H1 (cell line): ENCODE measurements around the gene PGGHG. TPM values are rescaled to one million over a fixed set of nuclear protein-coding genes. Genes with fewer than 3 reads are reported as not detected.

Experiments used
- CTCF ChIA-PET: fragments of 300-600 bp; sonication (Branson Sonifier 250); formaldehyde crosslinking; loops from one replicate; lab custom pipeline; 2021; ENCODE audit not compliant: partially characterized antibody; lab: Charles Lee
- POLR2A ChIA-PET: fragments of 300-600 bp; sonication (Branson Sonifier 250); formaldehyde crosslinking; loops from one replicate; lab custom pipeline; 2021; ENCODE audit warnings: inconsistent platforms; ENCODE audit not compliant: partially characterized antibody; lab: Charles Lee
- DNase-seq, 2 experiments: peaks; one replicate each; pipeline versions ENCODE4 v3.0.0 to v3.0.0-alpha.2; 2010 to 2022; ENCODE audit warnings: low spot score in 2 of 2, low read depth in 1 of 2, mixed read lengths in 1 of 2
- FAIRE-seq: peaks from 2 replicates; lab custom pipeline; 2011; peaks lifted over from hg19 to GRCh38; lab: Jason Lieb, UNC
- H2AFZ ChIP-seq: 2 replicates; pipeline ENCODE4 v1.8.1; 2012; ENCODE audit warnings: low read length, inconsistent platforms
- H2AK5ac ChIP-seq: 2 replicates; pipeline ENCODE4 v1.6.1; 2013; ENCODE audit warnings: low read depth, low read length
- H2BK120ac ChIP-seq: replicated peaks from 2 replicates; pipeline ENCODE3; 2013; ENCODE audit warnings: low read depth, low read length, inconsistent platforms
- H2BK12ac ChIP-seq: 2 replicates; pipeline ENCODE4 v1.6.1; 2013; ENCODE audit warnings: low read depth, low read length
- H2BK15ac ChIP-seq: 2 replicates; pipeline ENCODE4 v1.6.1; 2013; ENCODE audit warnings: low read length
- H2BK20ac ChIP-seq: 2 replicates; pipeline ENCODE4 v1.6.1; 2013; ENCODE audit warnings: low read length
- H2BK5ac ChIP-seq: 2 replicates; pipeline ENCODE4 v1.6.1; 2013; ENCODE audit warnings: low read depth, low read length
- H3K14ac ChIP-seq: 2 replicates; pipeline ENCODE4 v1.6.1; 2013; ENCODE audit warnings: inconsistent platforms; ENCODE audit not compliant: insufficient read length
- H3K18ac ChIP-seq: 2 replicates; pipeline ENCODE4 v1.6.1; 2013; ENCODE audit warnings: low read length; ENCODE audit errors: extremely low read depth
- H3K23ac ChIP-seq: 2 replicates; pipeline ENCODE4 v1.6.1; 2013; ENCODE audit warnings: inconsistent platforms; ENCODE audit not compliant: insufficient read length
- H3K23me2 ChIP-seq: 2 replicates; pipeline ENCODE4 v1.6.1; 2013; ENCODE audit warnings: low read depth, low read length
- H3K27ac ChIP-seq: 2 replicates; pipeline ENCODE4 v1.6.1; 2011; ENCODE audit warnings: low read depth, low read length, inconsistent platforms
- H3K27me3 ChIP-seq, 4 experiments: replicated peaks in 1 of 4; 1 replicate in 1 of 4; 2 replicates in 3 of 4; pipeline versions ENCODE4 v1.6.1 to v1.8.1; 2011 to 2013; ENCODE audit warnings: low read length in 3 of 4, mild to moderate bottlenecking in 3 of 4, inconsistent platforms in 2 of 4, mixed read lengths in 2 of 4, moderate library complexity in 1 of 4; ENCODE audit not compliant: control insufficient read depth in 3 of 4, insufficient read depth in 3 of 4; ENCODE audit errors: extremely low read depth in 1 of 4
- H3K36me3 ChIP-seq, 4 experiments: 2 replicates each; pipeline versions ENCODE4 v1.6.1 to v1.8.1; 2011 to 2013; ENCODE audit warnings: mild to moderate bottlenecking in 4 of 4, low read length in 3 of 4, moderate library complexity in 2 of 4, control low read depth in 1 of 4, inconsistent platforms in 1 of 4; ENCODE audit not compliant: insufficient read depth in 4 of 4, control insufficient read depth in 2 of 4
- H3K4ac ChIP-seq: replicated peaks from 2 replicates; pipeline ENCODE3; 2013; ENCODE audit warnings: low read length, low read depth, mixed read lengths, inconsistent platforms; ENCODE audit not compliant: insufficient read length
- H3K4me1 ChIP-seq, 4 experiments: replicated peaks in 1 of 4; 1 replicate in 1 of 4; 2 replicates in 3 of 4; pipeline versions ENCODE4 v1.6.1 to v1.8.1; 2011 to 2013; ENCODE audit warnings: low read length in 3 of 4, inconsistent platforms in 2 of 4, mixed read lengths in 1 of 4; ENCODE audit not compliant: insufficient read depth in 4 of 4, control insufficient read depth in 3 of 4
- H3K4me2 ChIP-seq, 2 experiments: 2 replicates each; pipeline versions ENCODE4 v1.6.1 to v1.8.1; 2011 to 2013; ENCODE audit warnings: low read depth in 2 of 2, low read length in 2 of 2, control low read depth in 1 of 2, inconsistent platforms in 1 of 2, mild to moderate bottlenecking in 1 of 2; ENCODE audit not compliant: insufficient read depth in 1 of 2
- H3K4me3 ChIP-seq, 4 experiments: fragments of 200-600, 300-600 bp in 1 of 4; sonication (generic), shearing (Covaris generic), sonication (Bioruptor Twin) in 1 of 4; 2 replicates each; pipeline versions ENCODE4 v1.5.1 to v1.8.1; 2011 to 2016; ENCODE audit warnings: low read length in 4 of 4, low read depth in 3 of 4, control low read depth in 2 of 4, inconsistent platforms in 2 of 4, mild to moderate bottlenecking in 2 of 4, mixed read lengths in 1 of 4, moderate library complexity in 1 of 4; ENCODE audit not compliant: insufficient read depth in 2 of 4; ENCODE audit errors: extremely low read depth in 1 of 4
- H3K56ac ChIP-seq: replicated peaks from 2 replicates; pipeline ENCODE3; 2013; ENCODE audit warnings: low read depth, mild to moderate bottlenecking, mixed read lengths, low read length, inconsistent platforms; ENCODE audit not compliant: insufficient read length
- H3K79me1 ChIP-seq: 2 replicates; pipeline ENCODE4 v1.6.1; 2013; ENCODE audit warnings: low read depth, low read length, control low read depth
- H3K79me2 ChIP-seq, 2 experiments: 2 replicates each; pipeline versions ENCODE4 v1.6.1 to v1.8.1; 2012 to 2013; ENCODE audit warnings: low read length in 2 of 2, mild to moderate bottlenecking in 2 of 2, inconsistent platforms in 1 of 2; ENCODE audit not compliant: insufficient read depth in 2 of 2, control insufficient read depth in 1 of 2
- H3K9ac ChIP-seq, 4 experiments: replicated peaks in 1 of 4; 1 replicate in 1 of 4; 2 replicates in 3 of 4; pipeline versions ENCODE4 v1.6.1 to v1.8.1; 2011 to 2013; ENCODE audit warnings: low read depth in 3 of 4, low read length in 3 of 4, control low read depth in 2 of 4, mild to moderate bottlenecking in 2 of 4, moderate library complexity in 2 of 4, inconsistent platforms in 1 of 4; ENCODE audit errors: extremely low read depth in 1 of 4
- H3K9me3 ChIP-seq, 2 experiments: 2 replicates each; pipeline versions ENCODE4 v1.6.1 to v1.8.1; 2012 to 2013; ENCODE audit warnings: mild to moderate bottlenecking in 2 of 2, moderate library complexity in 2 of 2, control low read depth in 1 of 2, inconsistent platforms in 1 of 2, low read depth in 1 of 2, low read length in 1 of 2, mixed read lengths in 1 of 2; ENCODE audit not compliant: insufficient read depth in 2 of 2
- H4K20me1 ChIP-seq, 2 experiments: replicated peaks in 1 of 2; 2 replicates each; pipeline versions ENCODE3 to v1.8.1; 2011 to 2013; ENCODE audit warnings: inconsistent platforms in 2 of 2, low read length in 2 of 2, mild to moderate bottlenecking in 1 of 2; ENCODE audit not compliant: insufficient read depth in 2 of 2, control insufficient read depth in 1 of 2
- H4K5ac ChIP-seq: 2 replicates; pipeline ENCODE4 v1.6.1; 2013; ENCODE audit warnings: low read length, low read depth, mixed read lengths, inconsistent platforms; ENCODE audit not compliant: insufficient read length
- H4K8ac ChIP-seq: 2 replicates; pipeline ENCODE4 v1.8.0; 2013; ENCODE audit warnings: mild to moderate bottlenecking, moderate library complexity, low read length, inconsistent platforms; ENCODE audit not compliant: insufficient read depth; ENCODE audit errors: extremely low read depth
- H4K91ac ChIP-seq: replicated peaks from 2 replicates; pipeline ENCODE3; 2013; ENCODE audit warnings: low read length, mixed read lengths, inconsistent platforms; ENCODE audit not compliant: insufficient read length
- ATF3 ChIP-seq: IDR thresholded peaks from 2 replicates; pipeline ENCODE4 v1.6.1; 2011; ENCODE audit warnings: low read depth, mild to moderate bottlenecking, low read length; ENCODE audit not compliant: insufficient read depth
- BRCA1 ChIP-seq: IDR thresholded peaks from 2 replicates; pipeline ENCODE4 v1.6.1; 2012; ENCODE audit warnings: low read depth, low read length, improper control_type of control experiment
- KDM1A ChIP-seq: fragments of 200-600, 300-600 bp; sonication (generic); IDR thresholded peaks from 2 replicates; pipeline ENCODE4 v1.7.1; 2016; ENCODE audit warnings: mild to moderate bottlenecking, low read length, borderline replicate concordance
- WGBS, 2 experiments: shearing (Covaris generic) in 1 of 2; methylation state at CpG; one replicate each; pipeline versions ENCODE4 v1.1.6 to v1.1.7; 2013 to 2015; ENCODE audit warnings: low lambda C conversion rate in 2 of 2, mixed read lengths in 2 of 2, inconsistent platforms in 1 of 2, low coverage in 1 of 2, missing lambda C conversion rate in 1 of 2; ENCODE audit not compliant: insufficient replicate concordance in 2 of 2, insufficient coverage in 1 of 2, insufficient read length in 1 of 2; ENCODE audit errors: extremely low coverage in 1 of 2, missing lambda C conversion rate in 1 of 2; 5-methylcytosine and 5-hydroxymethylcytosine counted together
- polyA plus RNA-seq, 7 experiments: library from polyadenylated mRNA; depleted of rRNA in 3 of 7; stranded (reverse) in 5 of 7; unstranded in 2 of 7; fragments of >200 nt in 5 of 7; fragments of 200-250 nt in 2 of 7; gene quantifications; 1 replicate in 5 of 7; 2 replicates in 1 of 7; 4 replicates in 1 of 7; pipeline versions ENCODE4 v1.2.1 to v1.2.3, GENCODE V29; 2011 to 2013; ENCODE audit warnings: missing spikeins in 2 of 7, mixed read lengths in 2 of 7
- total RNA-seq: library from RNA; stranded (reverse); fragmentation: NEBNext Ultra II Directional; extraction: Animal tissue kit (Norgen Biotek cat#: 25700); gene quantifications from 2 replicates; pipeline ENCODE4 v1.2.1, GENCODE V29; 2021

Gene PGGHG
- total and polyA plus RNA-seq, 2 of the 8 experiments (the other 6 are each of a cell fraction or from before 2014, with no cell fraction given) = 34.8 to 60.7 TPM

DNA sequence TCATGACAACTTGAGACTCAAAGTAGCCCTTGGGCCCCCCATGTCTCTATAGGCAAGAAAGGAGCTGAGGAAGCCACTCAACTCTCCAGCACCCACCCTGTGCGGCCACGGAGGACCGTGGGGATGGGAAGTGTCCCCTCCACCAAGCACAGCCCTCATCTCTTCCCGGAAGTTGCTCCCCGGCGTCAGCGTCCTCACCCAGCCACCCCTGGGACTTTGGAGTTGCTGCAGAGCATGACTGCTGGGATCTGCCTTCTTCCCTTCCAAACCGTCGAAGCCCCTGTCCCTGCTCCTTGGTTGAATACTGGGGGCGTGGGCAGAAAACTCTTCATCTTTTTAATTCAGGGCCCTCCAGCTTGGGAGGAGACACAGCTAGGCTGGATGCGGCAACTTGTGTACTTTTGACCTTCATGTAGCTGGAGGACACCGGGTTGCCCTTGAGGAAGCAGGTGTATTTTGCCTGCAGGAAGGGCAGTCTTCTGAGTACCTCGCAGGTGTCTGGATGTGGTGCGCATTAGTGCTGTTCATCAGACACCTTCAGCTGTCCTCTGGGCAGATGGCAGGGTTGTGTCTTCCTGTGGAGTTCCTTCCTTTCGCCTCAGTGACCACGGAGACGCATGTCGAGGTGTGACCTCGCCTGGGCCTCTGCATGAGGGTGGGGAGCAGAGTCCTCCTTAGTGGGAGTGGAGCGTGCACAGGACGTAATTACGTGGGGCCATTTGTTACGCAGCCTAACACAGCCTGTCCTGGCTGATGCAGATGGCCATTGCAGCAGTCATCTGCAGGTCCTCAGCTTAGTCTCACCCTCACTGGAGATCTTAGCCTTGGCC lies 43.9 kb downstream of the PGGHG start:
- H4K5ac ChIP-seq = peak overlapping the region; percentile 23
- H2AFZ ChIP-seq = no peak overlapping the region
- 94% methylated on average over 23 of the region's 23 CpGs; no CpG with 5 or more reads in 1 of the 2 experiments for WGBS, 2 experiments
- no peaks in the 10 kb centered on the region for H3K36me3 ChIP-seq
- peak overlapping the region; percentile 89 for H2BK120ac ChIP-seq
- peak overlapping the region; percentile 97 for H3K4ac ChIP-seq
- peak overlapping the region; percentile 97 for H4K91ac ChIP-seq
- H3K27me3 ChIP-seq = no peaks in the 10 kb centered on the region
- FAIRE-seq (no peak), DNase-seq (no peak)
- H2BK5ac ChIP-seq = peak overlapping the region; percentile 93; the same call in 1 of the 2 replicates
- peaks cover 7 to 25% (median 18%) of the 10 kb centered on the region in 4 experiments for H3K4me1 ChIP-seq
- no peaks in the 10 kb centered on the region for H4K20me1 ChIP-seq
- POLR2A ChIA-PET = interaction anchor here (1.1 to 2.5 kb wide), 3 partner anchors 12 to 22 kb away, joined by 3 to 17 read pairs (median 15); no protein-coding TSS in a partner anchor
- no peaks in the 10 kb centered on the region for H3K23me2 ChIP-seq
- peaks cover 10 to 11% of the 10 kb centered on the region in 2 experiments; a peak in 3 of 4 replicates for H3K9me3 ChIP-seq
- H3K79me1 ChIP-seq = no peaks in the 10 kb centered on the region
- peak overlapping the region; percentile 1 for H3K56ac ChIP-seq
- H3K9ac ChIP-seq = no peak overlapping the region
- H3K14ac ChIP-seq = no peak overlapping the region
- no peaks in the 10 kb centered on the region for H3K79me2 ChIP-seq
- peak overlapping the region; percentile 88 for H2BK15ac ChIP-seq
- H2AK5ac ChIP-seq = peak overlapping the region; percentile 96
- TF ChIP-seq ATF3 (no peak), KDM1A (peak; percentile 65; the same call in 1 of the 2 replicates), BRCA1 (no peak)
- H3K27ac ChIP-seq = no peak overlapping the region; the same call in 1 of the 2 replicates
- no peak overlapping the region for H3K23ac ChIP-seq
- H3K18ac ChIP-seq = peak overlapping the region; percentile 7; the same call in 1 of the 2 replicates
- H4K8ac ChIP-seq = no peak overlapping the region
- no peak overlapping the region; a peak in 1 of 4 replicates for H3K4me2 ChIP-seq
- CTCF ChIA-PET = interaction anchor here (0.5 to 3.9 kb wide), 6 partner anchors 17 to 130 kb away, joined by 3 to 11 read pairs (median 4); no protein-coding TSS in a partner anchor
- H2BK12ac ChIP-seq = peak overlapping the region; percentile 96
- no peak overlapping the region; a peak in 1 of 8 replicates for H3K4me3 ChIP-seq
- peak overlapping the region; percentile 100 for H2BK20ac ChIP-seq
